Measurements from ENCODE around the gene TRIM7.

- no peak for TF ChIP-seq POLR2A (IDR thresholded peaks at IDR 0.05; ENCODE audit: low read depth, low read length)
- TF ChIP-seq POLR2AphosphoS5 (IDR thresholded peaks at IDR 0.05; ENCODE audit: low read depth, low read length), result no peak
- no peak for TF ChIP-seq TAF1 (IDR thresholded peaks at IDR 0.05; ENCODE audit: borderline replicate concordance, low read depth, low read length)
These were observed 4.9 kb downstream of the TRIM7 start for GRCh38 chr5:181199881-181200638.
